H1 (cell line): Measurements from ENCODE around the gene RGS6. TPM values are rescaled to one million over a fixed set of nuclear protein-coding genes. Genes with fewer than 3 reads are reported as not detected.

Experiments used
- CTCF ChIA-PET: fragments of 300-600 bp; sonication (Branson Sonifier 250); formaldehyde crosslinking; loops from one replicate; lab custom pipeline; 2021; ENCODE audit not compliant: partially characterized antibody; lab: Charles Lee
- POLR2A ChIA-PET: fragments of 300-600 bp; sonication (Branson Sonifier 250); formaldehyde crosslinking; loops from one replicate; lab custom pipeline; 2021; ENCODE audit warnings: inconsistent platforms; ENCODE audit not compliant: partially characterized antibody; lab: Charles Lee
- DNase-seq, 2 experiments: peaks; one replicate each; pipeline versions ENCODE4 v3.0.0 to v3.0.0-alpha.2; 2010 to 2022; ENCODE audit warnings: low spot score in 2 of 2, low read depth in 1 of 2, mixed read lengths in 1 of 2
- FAIRE-seq: peaks from 2 replicates; lab custom pipeline; 2011; peaks lifted over from hg19 to GRCh38; lab: Jason Lieb, UNC
- H2AFZ ChIP-seq: 2 replicates; pipeline ENCODE4 v1.8.1; 2012; ENCODE audit warnings: low read length, inconsistent platforms
- H2AK5ac ChIP-seq: 2 replicates; pipeline ENCODE4 v1.6.1; 2013; ENCODE audit warnings: low read depth, low read length
- H2BK120ac ChIP-seq: replicated peaks from 2 replicates; pipeline ENCODE3; 2013; ENCODE audit warnings: low read depth, low read length, inconsistent platforms
- H2BK12ac ChIP-seq: 2 replicates; pipeline ENCODE4 v1.6.1; 2013; ENCODE audit warnings: low read depth, low read length
- H2BK15ac ChIP-seq: 2 replicates; pipeline ENCODE4 v1.6.1; 2013; ENCODE audit warnings: low read length
- H2BK20ac ChIP-seq: 2 replicates; pipeline ENCODE4 v1.6.1; 2013; ENCODE audit warnings: low read length
- H2BK5ac ChIP-seq: 2 replicates; pipeline ENCODE4 v1.6.1; 2013; ENCODE audit warnings: low read depth, low read length
- H3K14ac ChIP-seq: 2 replicates; pipeline ENCODE4 v1.6.1; 2013; ENCODE audit warnings: inconsistent platforms; ENCODE audit not compliant: insufficient read length
- H3K18ac ChIP-seq: 2 replicates; pipeline ENCODE4 v1.6.1; 2013; ENCODE audit warnings: low read length; ENCODE audit errors: extremely low read depth
- H3K23ac ChIP-seq: 2 replicates; pipeline ENCODE4 v1.6.1; 2013; ENCODE audit warnings: inconsistent platforms; ENCODE audit not compliant: insufficient read length
- H3K23me2 ChIP-seq: 2 replicates; pipeline ENCODE4 v1.6.1; 2013; ENCODE audit warnings: low read depth, low read length
- H3K27ac ChIP-seq: 2 replicates; pipeline ENCODE4 v1.6.1; 2011; ENCODE audit warnings: low read depth, low read length, inconsistent platforms
- H3K27me3 ChIP-seq, 4 experiments: replicated peaks in 1 of 4; 1 replicate in 1 of 4; 2 replicates in 3 of 4; pipeline versions ENCODE4 v1.6.1 to v1.8.1; 2011 to 2013; ENCODE audit warnings: low read length in 3 of 4, mild to moderate bottlenecking in 3 of 4, inconsistent platforms in 2 of 4, mixed read lengths in 2 of 4, moderate library complexity in 1 of 4; ENCODE audit not compliant: control insufficient read depth in 3 of 4, insufficient read depth in 3 of 4; ENCODE audit errors: extremely low read depth in 1 of 4
- H3K36me3 ChIP-seq, 4 experiments: 2 replicates each; pipeline versions ENCODE4 v1.6.1 to v1.8.1; 2011 to 2013; ENCODE audit warnings: mild to moderate bottlenecking in 4 of 4, low read length in 3 of 4, moderate library complexity in 2 of 4, control low read depth in 1 of 4, inconsistent platforms in 1 of 4; ENCODE audit not compliant: insufficient read depth in 4 of 4, control insufficient read depth in 2 of 4
- H3K4ac ChIP-seq: replicated peaks from 2 replicates; pipeline ENCODE3; 2013; ENCODE audit warnings: low read length, low read depth, mixed read lengths, inconsistent platforms; ENCODE audit not compliant: insufficient read length
- H3K4me1 ChIP-seq, 4 experiments: replicated peaks in 1 of 4; 1 replicate in 1 of 4; 2 replicates in 3 of 4; pipeline versions ENCODE4 v1.6.1 to v1.8.1; 2011 to 2013; ENCODE audit warnings: low read length in 3 of 4, inconsistent platforms in 2 of 4, mixed read lengths in 1 of 4; ENCODE audit not compliant: insufficient read depth in 4 of 4, control insufficient read depth in 3 of 4
- H3K4me2 ChIP-seq, 2 experiments: 2 replicates each; pipeline versions ENCODE4 v1.6.1 to v1.8.1; 2011 to 2013; ENCODE audit warnings: low read depth in 2 of 2, low read length in 2 of 2, control low read depth in 1 of 2, inconsistent platforms in 1 of 2, mild to moderate bottlenecking in 1 of 2; ENCODE audit not compliant: insufficient read depth in 1 of 2
- H3K4me3 ChIP-seq, 4 experiments: fragments of 200-600, 300-600 bp in 1 of 4; sonication (generic), shearing (Covaris generic), sonication (Bioruptor Twin) in 1 of 4; 2 replicates each; pipeline versions ENCODE4 v1.5.1 to v1.8.1; 2011 to 2016; ENCODE audit warnings: low read length in 4 of 4, low read depth in 3 of 4, control low read depth in 2 of 4, inconsistent platforms in 2 of 4, mild to moderate bottlenecking in 2 of 4, mixed read lengths in 1 of 4, moderate library complexity in 1 of 4; ENCODE audit not compliant: insufficient read depth in 2 of 4; ENCODE audit errors: extremely low read depth in 1 of 4
- H3K56ac ChIP-seq: replicated peaks from 2 replicates; pipeline ENCODE3; 2013; ENCODE audit warnings: low read depth, mild to moderate bottlenecking, mixed read lengths, low read length, inconsistent platforms; ENCODE audit not compliant: insufficient read length
- H3K79me1 ChIP-seq: 2 replicates; pipeline ENCODE4 v1.6.1; 2013; ENCODE audit warnings: low read depth, low read length, control low read depth
- H3K79me2 ChIP-seq, 2 experiments: 2 replicates each; pipeline versions ENCODE4 v1.6.1 to v1.8.1; 2012 to 2013; ENCODE audit warnings: low read length in 2 of 2, mild to moderate bottlenecking in 2 of 2, inconsistent platforms in 1 of 2; ENCODE audit not compliant: insufficient read depth in 2 of 2, control insufficient read depth in 1 of 2
- H3K9ac ChIP-seq, 4 experiments: replicated peaks in 1 of 4; 1 replicate in 1 of 4; 2 replicates in 3 of 4; pipeline versions ENCODE4 v1.6.1 to v1.8.1; 2011 to 2013; ENCODE audit warnings: low read depth in 3 of 4, low read length in 3 of 4, control low read depth in 2 of 4, mild to moderate bottlenecking in 2 of 4, moderate library complexity in 2 of 4, inconsistent platforms in 1 of 4; ENCODE audit errors: extremely low read depth in 1 of 4
- H3K9me3 ChIP-seq, 2 experiments: 2 replicates each; pipeline versions ENCODE4 v1.6.1 to v1.8.1; 2012 to 2013; ENCODE audit warnings: mild to moderate bottlenecking in 2 of 2, moderate library complexity in 2 of 2, control low read depth in 1 of 2, inconsistent platforms in 1 of 2, low read depth in 1 of 2, low read length in 1 of 2, mixed read lengths in 1 of 2; ENCODE audit not compliant: insufficient read depth in 2 of 2
- H4K20me1 ChIP-seq, 2 experiments: replicated peaks in 1 of 2; 2 replicates each; pipeline versions ENCODE3 to v1.8.1; 2011 to 2013; ENCODE audit warnings: inconsistent platforms in 2 of 2, low read length in 2 of 2, mild to moderate bottlenecking in 1 of 2; ENCODE audit not compliant: insufficient read depth in 2 of 2, control insufficient read depth in 1 of 2
- H4K5ac ChIP-seq: 2 replicates; pipeline ENCODE4 v1.6.1; 2013; ENCODE audit warnings: low read length, low read depth, mixed read lengths, inconsistent platforms; ENCODE audit not compliant: insufficient read length
- H4K8ac ChIP-seq: 2 replicates; pipeline ENCODE4 v1.8.0; 2013; ENCODE audit warnings: mild to moderate bottlenecking, moderate library complexity, low read length, inconsistent platforms; ENCODE audit not compliant: insufficient read depth; ENCODE audit errors: extremely low read depth
- H4K91ac ChIP-seq: replicated peaks from 2 replicates; pipeline ENCODE3; 2013; ENCODE audit warnings: low read length, mixed read lengths, inconsistent platforms; ENCODE audit not compliant: insufficient read length
- CTCF ChIP-seq, 3 experiments: IDR thresholded peaks; 1 replicate in 2 of 3; 2 replicates in 1 of 3; pipeline versions ENCODE4 v1.5.1 to v1.6.1; 2011; ENCODE audit warnings: low read length in 3 of 3, mild to moderate bottlenecking in 3 of 3, inconsistent platforms in 2 of 3, low read depth in 1 of 3, moderate library complexity in 1 of 3; ENCODE audit not compliant: insufficient read depth in 1 of 3; ENCODE audit errors: control extremely low read depth in 1 of 3
- EZH2 ChIP-seq: fragments of 200-600 bp; sonication (generic); IDR thresholded peaks from 2 replicates; pipeline ENCODE4 v1.7.1; 2012; ENCODE audit warnings: low read depth, mild to moderate bottlenecking, moderate library complexity, low read length, inconsistent platforms; ENCODE audit not compliant: severe bottlenecking
- GABPA ChIP-seq: IDR thresholded peaks from 2 replicates; pipeline ENCODE4 v1.6.1; 2011; ENCODE audit warnings: mild to moderate bottlenecking, low read length, moderate library complexity, borderline replicate concordance; ENCODE audit not compliant: insufficient read depth
- GTF2F1 ChIP-seq: IDR thresholded peaks from 2 replicates; pipeline ENCODE4 v1.6.1; 2012; ENCODE audit warnings: low read depth, low read length, improper control_type of control experiment, borderline replicate concordance
- HDAC2 ChIP-seq, 2 experiments: fragments of 300-600 bp in 1 of 2; sonication (generic) in 1 of 2; IDR thresholded peaks; 2 replicates each; pipeline ENCODE4 v1.6.1; 2011 to 2012; ENCODE audit warnings: low read depth in 2 of 2, low read length in 2 of 2, mild to moderate bottlenecking in 2 of 2, moderate library complexity in 2 of 2, borderline replicate concordance in 1 of 2, inconsistent platforms in 1 of 2
- JUN ChIP-seq: IDR thresholded peaks from 2 replicates; pipeline ENCODE4 v1.6.1; 2011; ENCODE audit warnings: low read depth, mild to moderate bottlenecking, improper control_type of control experiment, low read length
- KDM4A ChIP-seq: IDR thresholded peaks from one replicate; pipeline ENCODE4 v1.7.1; 2012; ENCODE audit warnings: low read depth, mild to moderate bottlenecking, moderate library complexity, low read length, inconsistent platforms; ENCODE audit not compliant: severe bottlenecking
- MAFK ChIP-seq: IDR thresholded peaks from 2 replicates; pipeline ENCODE4 v1.6.1; 2012; ENCODE audit warnings: low read depth, mild to moderate bottlenecking, improper control_type of control experiment, low read length
- RXRA ChIP-seq: IDR thresholded peaks from 2 replicates; pipeline ENCODE4 v1.6.1; 2011; ENCODE audit warnings: low read depth, mild to moderate bottlenecking, low read length, moderate library complexity; ENCODE audit not compliant: insufficient read depth
- SP2 ChIP-seq: IDR thresholded peaks from 2 replicates; pipeline ENCODE4 v1.6.1; 2012; ENCODE audit warnings: mild to moderate bottlenecking, low read length, inconsistent platforms
- WGBS, 2 experiments: shearing (Covaris generic) in 1 of 2; methylation state at CpG; one replicate each; pipeline versions ENCODE4 v1.1.6 to v1.1.7; 2013 to 2015; ENCODE audit warnings: low lambda C conversion rate in 2 of 2, mixed read lengths in 2 of 2, inconsistent platforms in 1 of 2, low coverage in 1 of 2, missing lambda C conversion rate in 1 of 2; ENCODE audit not compliant: insufficient replicate concordance in 2 of 2, insufficient coverage in 1 of 2, insufficient read length in 1 of 2; ENCODE audit errors: extremely low coverage in 1 of 2, missing lambda C conversion rate in 1 of 2; 5-methylcytosine and 5-hydroxymethylcytosine counted together
- polyA plus RNA-seq, 7 experiments: library from polyadenylated mRNA; depleted of rRNA in 3 of 7; stranded (reverse) in 5 of 7; unstranded in 2 of 7; fragments of >200 nt in 5 of 7; fragments of 200-250 nt in 2 of 7; gene quantifications; 1 replicate in 5 of 7; 2 replicates in 1 of 7; 4 replicates in 1 of 7; pipeline versions ENCODE4 v1.2.1 to v1.2.3, GENCODE V29; 2011 to 2013; ENCODE audit warnings: missing spikeins in 2 of 7, mixed read lengths in 2 of 7
- total RNA-seq: library from RNA; stranded (reverse); fragmentation: NEBNext Ultra II Directional; extraction: Animal tissue kit (Norgen Biotek cat#: 25700); gene quantifications from 2 replicates; pipeline ENCODE4 v1.2.1, GENCODE V29; 2021

The RGS6 gene
- total and polyA plus RNA-seq, 2 of the 8 experiments (the other 6 are each of a cell fraction or from before 2014, with no cell fraction given) = 0.26 to 1.1 TPM

DNA sequence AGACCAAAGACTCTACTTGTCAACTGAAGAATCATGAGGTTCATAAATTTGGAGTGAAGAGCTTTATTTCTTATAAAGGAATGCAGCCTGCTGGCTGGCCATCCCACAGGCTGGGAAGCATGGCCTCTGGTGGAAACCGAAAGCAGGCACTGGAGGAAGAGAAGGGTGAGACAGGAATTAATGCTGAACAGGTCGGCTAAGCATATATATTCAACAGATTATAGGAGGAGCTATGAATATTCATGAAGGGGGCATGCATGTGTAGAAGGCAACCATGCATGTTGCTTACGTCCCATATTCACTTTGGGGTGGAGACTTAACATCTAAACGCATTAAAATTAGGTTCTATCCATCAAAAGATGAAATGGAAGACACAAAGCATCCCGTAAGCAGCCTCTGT lies 20.6 kb upstream of the RGS6 start:
- POLR2A ChIA-PET = no interaction called here

More for the DNA sequence above, 20.6 kb upstream of the RGS6 start:
- no peaks in the 10 kb centered on the region for H3K36me3 ChIP-seq
- H3K14ac ChIP-seq = no peak overlapping the region
- H4K91ac ChIP-seq = no peak overlapping the region
- no peaks in the 10 kb centered on the region for H3K9me3 ChIP-seq
- H3K9ac ChIP-seq = no peak overlapping the region
- no peak overlapping the region for H2AFZ ChIP-seq
- DNase-seq (no peak), FAIRE-seq (no peak)
- no peak overlapping the region for H3K27ac ChIP-seq
- no peaks in the 10 kb centered on the region for H3K79me1 ChIP-seq
- no peak overlapping the region for H2BK12ac ChIP-seq
- H3K4me2 ChIP-seq = no peak overlapping the region
- TF ChIP-seq KDM4A (no peak), SP2 (no peak), CTCF (IDR thresholded peaks at IDR 0.05; ENCODE audit: control extremely low read depth in 1 of 3, insufficient read depth in 1 of 3, low read depth in 1 of 3, low read length in 3 of 3) (no peak), HDAC2 (IDR thresholded peaks at IDR 0.05; ENCODE audit: borderline replicate concordance in 1 of 2, low read depth in 2 of 2, low read length in 2 of 2) (no peak), MAFK (no peak), JUN (no peak), RXRA (no peak), GABPA (no peak), EZH2 (no peak), GTF2F1 (no peak)
- H2BK20ac ChIP-seq = no peak overlapping the region
- no peak overlapping the region for H3K4ac ChIP-seq
- WGBS, 2 experiments = 91% methylated on average over 5 of the region's 5 CpGs; no CpG with 5 or more reads in 1 of the 2 experiments
- no peak overlapping the region for H3K4me3 ChIP-seq
- no peak overlapping the region for H2BK5ac ChIP-seq
- CTCF ChIA-PET = interaction anchor here (1.1 kb wide), 1 partner anchor 602 kb away, joined by 4 read pairs; no protein-coding TSS in a partner anchor
- no peaks in the 10 kb centered on the region for H3K79me2 ChIP-seq
- no peaks in the 10 kb centered on the region for H3K4me1 ChIP-seq
- H3K56ac ChIP-seq = no peak overlapping the region
- H3K18ac ChIP-seq = no peak overlapping the region
- peaks cover 2% of the 10 kb centered on the region; the same call in 1 of the 2 replicates for H3K23me2 ChIP-seq
- H3K23ac ChIP-seq = no peak overlapping the region
- no peak overlapping the region for H4K5ac ChIP-seq
- no peak overlapping the region for H4K8ac ChIP-seq
- no peaks in the 10 kb centered on the region for H4K20me1 ChIP-seq
- H3K27me3 ChIP-seq = no peaks in the 10 kb centered on the region
- H2BK15ac ChIP-seq = no peak overlapping the region
- no peak overlapping the region for H2AK5ac ChIP-seq
- H2BK120ac ChIP-seq = no peak overlapping the region
